ENCODE results near the gene HOXB6.

The HOXB6 gene

GRCh38 chr17:48641541-48642058, 36.8 kb upstream of the HOXB6 start:
- CTCF ChIA-PET = interaction anchor here (1.8 to 2.2 kb wide), 2 partner anchors 8 to 38 kb away, joined by 5 to 10 read pairs; no protein-coding TSS in a partner anchor
- POLR2A ChIA-PET = no interaction called here
- DNase-seq (ENCODE audit: extremely low spot score) = no peak
- TF ChIP-seq, protein P1, sequence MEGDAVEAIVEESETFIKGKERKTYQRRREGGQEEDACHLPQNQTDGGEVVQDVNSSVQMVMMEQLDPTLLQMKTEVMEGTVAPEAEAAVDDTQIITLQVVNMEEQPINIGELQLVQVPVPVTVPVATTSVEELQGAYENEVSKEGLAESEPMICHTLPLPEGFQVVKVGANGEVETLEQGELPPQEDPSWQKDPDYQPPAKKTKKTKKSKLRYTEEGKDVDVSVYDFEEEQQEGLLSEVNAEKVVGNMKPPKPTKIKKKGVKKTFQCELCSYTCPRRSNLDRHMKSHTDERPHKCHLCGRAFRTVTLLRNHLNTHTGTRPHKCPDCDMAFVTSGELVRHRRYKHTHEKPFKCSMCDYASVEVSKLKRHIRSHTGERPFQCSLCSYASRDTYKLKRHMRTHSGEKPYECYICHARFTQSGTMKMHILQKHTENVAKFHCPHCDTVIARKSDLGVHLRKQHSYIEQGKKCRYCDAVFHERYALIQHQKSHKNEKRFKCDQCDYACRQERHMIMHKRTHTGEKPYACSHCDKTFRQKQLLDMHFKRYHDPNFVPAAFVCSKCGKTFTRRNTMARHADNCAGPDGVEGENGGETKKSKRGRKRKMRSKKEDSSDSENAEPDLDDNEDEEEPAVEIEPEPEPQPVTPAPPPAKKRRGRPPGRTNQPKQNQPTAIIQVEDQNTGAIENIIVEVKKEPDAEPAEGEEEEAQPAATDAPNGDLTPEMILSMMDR (IDR thresholded peaks at IDR 0.05; ENCODE audit: control extremely low read depth, extremely low read depth, low read depth, missing control alignments) = no peak

DNA sequence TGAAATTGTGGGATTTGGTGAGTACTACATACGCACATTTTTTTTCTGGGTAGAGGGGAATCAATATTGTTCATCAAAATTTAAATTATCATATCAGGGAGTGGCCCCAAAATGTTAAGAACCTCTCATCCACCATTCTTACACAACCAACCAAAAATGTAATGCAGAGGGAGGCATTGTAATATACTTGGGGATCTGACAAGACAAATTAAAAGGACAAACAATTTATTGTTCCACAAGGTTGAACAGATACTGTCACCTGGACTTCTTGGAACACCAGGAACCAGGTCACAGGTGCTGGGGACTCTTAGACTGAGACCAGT, 36.0 kb upstream of the HOXB6 start:
- TF ChIP-seq, protein P1 (IDR thresholded peaks at IDR 0.05; ENCODE audit: control extremely low read depth, extremely low read depth, low read depth, missing control alignments) = no peak
- ChIA-PET POLR2A (no interaction called here), CTCF (interaction anchor here (1.8 to 2.2 kb wide), 3 partner anchors 9 to 38 kb away, joined by 5 to 10 read pairs (median 6); no protein-coding TSS in a partner anchor)
- no peak for DNase-seq (ENCODE audit: extremely low spot score)

DNA sequence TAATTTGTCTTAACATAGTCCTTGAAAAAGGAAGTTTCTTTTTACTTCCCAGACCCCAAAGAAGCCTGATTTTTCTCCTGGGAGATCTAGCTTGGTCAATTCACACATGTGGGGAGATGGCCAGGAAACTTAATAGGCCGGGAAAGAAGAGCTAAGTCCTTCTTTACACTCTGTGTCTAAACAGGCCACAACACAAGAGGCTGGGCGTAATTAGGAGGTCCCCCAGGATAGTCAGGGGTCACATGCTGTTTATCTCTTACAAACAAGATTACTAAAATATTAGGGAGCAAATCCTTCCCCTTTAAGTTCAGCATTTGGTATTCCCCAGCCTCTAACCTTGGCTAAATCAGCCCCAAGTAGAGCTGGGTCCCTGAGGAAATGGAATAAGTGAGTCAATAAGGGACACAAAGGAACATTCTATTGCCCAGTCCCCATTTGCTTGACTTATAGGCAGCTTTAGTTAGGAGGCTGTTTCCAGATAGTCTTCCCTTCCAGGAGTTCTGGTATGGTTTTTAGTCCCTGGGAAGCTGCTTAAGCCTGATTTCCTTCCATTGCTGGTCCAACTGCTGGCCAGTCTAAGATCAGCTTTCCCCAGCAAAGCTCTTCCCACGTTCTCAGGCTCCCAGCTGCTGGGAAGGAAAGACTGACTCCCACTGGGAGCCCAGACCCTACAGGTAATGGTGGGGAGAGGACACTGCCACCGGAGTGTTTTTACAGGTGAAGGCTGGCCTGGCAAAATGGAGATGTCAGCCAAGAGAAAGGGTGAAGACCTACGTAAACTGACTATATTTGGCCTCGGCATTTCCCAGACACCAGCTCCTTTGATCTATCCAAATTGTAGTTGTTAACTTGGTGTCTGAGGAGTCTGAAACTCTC, 35.4 kb upstream of the HOXB6 start:
- POLR2A ChIA-PET = interaction anchor here (0.7 kb wide), 1 partner anchor 701 kb away, joined by 3 read pairs; no protein-coding TSS in a partner anchor
- CTCF ChIA-PET = interaction anchor here (0.7 to 2.2 kb wide), 9 partner anchors 10 to 178 kb away, joined by 3 to 10 read pairs (median 5); partner anchors contain the start of gene HOXB9

GRCh38 chr17:48639136-48639535, 34.4 kb upstream of the HOXB6 start:
- TF ChIP-seq, protein P1 (IDR thresholded peaks at IDR 0.05; ENCODE audit: control extremely low read depth, extremely low read depth, low read depth, missing control alignments) = no peak
- POLR2A ChIA-PET = no interaction called here
- no peak for DNase-seq (ENCODE audit: extremely low spot score)
- CTCF ChIA-PET = interaction anchor here (0.7 to 3.4 kb wide), 6 partner anchors 10 to 88 kb away, joined by 3 to 17 read pairs (median 6); partner anchors contain the start of gene HOXB9

More for the DNA sequence above, 35.4 kb upstream of the HOXB6 start:
- DNase-seq (ENCODE audit: extremely low spot score) = no peak
- TF ChIP-seq, protein P1 (IDR thresholded peaks at IDR 0.05; ENCODE audit: control extremely low read depth, extremely low read depth, low read depth, missing control alignments) = no peak

DNA sequence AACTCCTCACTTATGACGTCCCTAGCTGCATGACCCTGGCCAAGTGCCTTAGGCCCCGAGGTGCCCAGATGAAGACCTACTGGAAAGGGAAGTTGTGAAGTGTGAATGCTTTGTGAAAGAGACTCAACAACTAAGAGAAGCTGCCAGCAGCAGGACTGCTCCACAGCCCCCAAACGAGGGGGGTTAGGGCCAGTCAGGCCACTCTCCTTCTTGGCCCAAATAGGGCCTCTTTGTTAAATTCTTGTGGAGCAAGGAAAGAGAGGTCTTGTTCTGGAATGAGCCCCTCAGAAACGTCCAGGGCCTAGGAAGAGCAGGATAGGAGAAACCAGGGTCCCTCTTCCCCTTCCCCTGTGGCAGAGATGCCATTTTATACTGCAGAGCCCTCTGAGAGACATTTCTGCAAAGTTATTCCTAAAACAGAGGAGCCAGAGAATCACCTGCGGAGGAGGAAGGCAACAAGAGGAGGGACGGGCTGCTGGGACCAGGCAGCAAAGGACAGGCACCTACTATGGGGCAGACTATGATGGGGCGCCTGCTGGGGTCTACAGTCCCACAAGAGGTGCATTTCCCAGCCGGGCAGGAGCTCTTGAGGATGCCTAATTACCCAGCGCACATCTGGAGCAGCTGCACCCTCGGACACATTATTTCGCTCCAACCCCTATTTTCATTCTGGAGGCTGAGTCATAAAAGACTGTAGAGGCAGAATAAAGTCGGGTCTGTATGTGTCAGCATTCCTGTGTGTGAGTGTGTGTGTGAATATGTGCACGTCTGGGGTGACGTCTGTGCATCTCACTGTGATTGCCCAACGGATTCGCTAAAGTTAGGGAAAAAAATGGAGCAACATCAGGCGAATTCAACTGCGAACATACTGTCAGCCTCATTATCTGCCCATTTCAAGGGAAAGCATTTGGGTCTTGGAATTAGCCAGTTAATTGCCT, 32.8 kb upstream of the HOXB6 start:
- DNase-seq (ENCODE audit: extremely low spot score) = no peak

More for the DNA sequence above, 32.8 kb upstream of the HOXB6 start:
- CTCF ChIA-PET = interaction anchor here (0.8 to 3.9 kb wide), 14 partner anchors 10 to 609 kb away, joined by 3 to 28 read pairs (median 5); partner anchors contain the start of gene HOXB9
- TF ChIP-seq, protein P1 (IDR thresholded peaks at IDR 0.05; ENCODE audit: control extremely low read depth, extremely low read depth, low read depth, missing control alignments) = no peak
- POLR2A ChIA-PET = no interaction called here

Data from GM10248 (cell line).